GM12878 (cell line): ENCODE results near the gene ANGPTL4. TPM values are rescaled to one million over a fixed set of nuclear protein-coding genes. Genes with fewer than 3 reads are reported as not detected.

Source experiments
- ATAC-seq: fragments of 200-7000 bp; cut with Tn5 transposase; 3 replicates; pipeline ENCODE4 v1.9.1; 2020; ENCODE audit warnings: mild to moderate bottlenecking, moderate library complexity
- BruUV-seq: library from RNA; stranded (reverse); fragments of 400-500 nt; replicated peaks from 2 replicates; lab custom pipeline; 2021; lab: Mats Ljungman, UMichigan
- CTCF ChIA-PET: fragments of 300-600 bp; sonication (Branson Sonifier 250); formaldehyde crosslinking; extraction: SDS; loops from one replicate; lab custom pipeline; 2021; ENCODE audit warnings: inconsistent platforms; lab: Yijun Ruan, JAX
- POLR2A ChIA-PET: fragments of 350-600 bp; formaldehyde crosslinking; extraction: SDS; loops from one replicate; lab custom pipeline; 2021; ENCODE audit warnings: inconsistent platforms; lab: Charles Lee
- RAD21 ChIA-PET: fragments of 300-600 bp; sonication (Branson Sonifier 250); formaldehyde crosslinking; loops from one replicate; lab custom pipeline; 2023; ENCODE audit warnings: antibody characterized with exemption; ENCODE audit not compliant: unreplicated experiment; lab: Charles Lee
- SMC1A ChIA-PET: fragments of 300-600 bp; sonication (Branson Sonifier 250); formaldehyde crosslinking; loops from one replicate; lab custom pipeline; 2023; ENCODE audit not compliant: unreplicated experiment, uncharacterized antibody; lab: Charles Lee
- DNase-seq: peaks from one replicate; pipeline ENCODE4 v3.0.0-alpha.2; 2011; ENCODE audit warnings: low read depth, low spot score
- FAIRE-seq: peaks from 3 replicates; lab custom pipeline; 2011; peaks lifted over from hg19 to GRCh38; lab: Jason Lieb, UNC
- H2AFZ ChIP-seq: 2 replicates; pipeline ENCODE4 v1.6.0; 2011; ENCODE audit warnings: low read depth, low read length, control low read depth; ENCODE audit not compliant: control insufficient read depth
- H3K27ac ChIP-seq: 2 replicates; pipeline ENCODE4 v1.5.1; 2011; ENCODE audit warnings: control low read depth; ENCODE audit not compliant: control insufficient read depth, insufficient read depth
- H3K27me3 ChIP-seq, 2 experiments: replicated peaks in 1 of 2; 2 replicates each; pipeline versions ENCODE4 v1.6.0 to v1.6.1; 2011; ENCODE audit warnings: low read length in 1 of 2; ENCODE audit not compliant: control insufficient read depth in 2 of 2, insufficient read depth in 2 of 2
- H3K36me3 ChIP-seq, 2 experiments: 2 replicates each; pipeline ENCODE4 v1.5.1; 2011; ENCODE audit warnings: low read length in 1 of 2; ENCODE audit not compliant: control insufficient read depth in 2 of 2, insufficient read depth in 2 of 2
- H3K4me1 ChIP-seq: 2 replicates; pipeline ENCODE4 v1.6.1; 2011; ENCODE audit warnings: mild to moderate bottlenecking, low read length, moderate library complexity, mixed read lengths; ENCODE audit not compliant: control insufficient read depth, insufficient read depth
- H3K4me2 ChIP-seq: 2 replicates; pipeline ENCODE4 v1.6.0; 2011; ENCODE audit warnings: control low read depth; ENCODE audit not compliant: control insufficient read depth, insufficient read depth
- H3K4me3 ChIP-seq: fragments of 200-600 bp; sonication (generic); 2 replicates; pipeline ENCODE4 v1.5.1; 2016
- H3K79me2 ChIP-seq: 2 replicates; pipeline ENCODE4 v1.6.0; 2011; ENCODE audit warnings: low read length; ENCODE audit not compliant: control insufficient read depth, insufficient read depth
- H3K9ac ChIP-seq: 2 replicates; pipeline ENCODE4 v1.8.0; 2011; ENCODE audit warnings: low read length, control low read depth, mixed read lengths; ENCODE audit not compliant: control insufficient read depth, insufficient read depth
- H3K9me3 ChIP-seq: replicated peaks from 3 replicates; pipeline ENCODE4 v1.5.1; 2011; ENCODE audit warnings: mild to moderate bottlenecking, low read length; ENCODE audit not compliant: control insufficient read depth, insufficient read depth
- H4K20me1 ChIP-seq: 2 replicates; pipeline ENCODE4 v1.6.0; 2011; ENCODE audit not compliant: control insufficient read depth, insufficient read depth
- CBX5 ChIP-seq: sonication (generic); IDR thresholded peaks from 2 replicates; pipeline ENCODE4 v1.6.1; 2016; ENCODE audit warnings: low read depth, moderate library complexity, mild to moderate bottlenecking, inconsistent platforms
- CHD4 ChIP-seq: fragments of 200-600 bp; sonication (generic); IDR thresholded peaks from 2 replicates; pipeline ENCODE4 v1.6.1; 2016; ENCODE audit warnings: mild to moderate bottlenecking
- CREB1 ChIP-seq: IDR thresholded peaks from 2 replicates; pipeline ENCODE4 v1.6.1; 2012; ENCODE audit warnings: low read depth, mild to moderate bottlenecking, inconsistent platforms
- FOXK2 ChIP-seq: fragments of 450-650 bp; IDR thresholded peaks from 2 replicates; pipeline ENCODE4 v1.6.1; 2017; ENCODE audit warnings: mild to moderate bottlenecking, moderate library complexity
- HDAC6 ChIP-seq: fragments of 200-600 bp; sonication (generic); IDR thresholded peaks from one replicate; pipeline ENCODE4 v1.8.0; 2017; ENCODE audit warnings: antibody characterized with exemption; ENCODE audit not compliant: unreplicated experiment
- NR2F1 ChIP-seq: fragments of 450-650 bp; conservative IDR thresholded peaks from 2 replicates; pipeline ENCODE4 v1.6.1; 2017; ENCODE audit warnings: mild to moderate bottlenecking
- PAX8 ChIP-seq: fragments of 450-650 bp; IDR thresholded peaks from 2 replicates; pipeline ENCODE4 v1.6.1; 2017; ENCODE audit warnings: mild to moderate bottlenecking, moderate library complexity
- POLR2AphosphoS2 ChIP-seq: IDR thresholded peaks from 2 replicates; pipeline ENCODE4 v1.6.1; 2011; ENCODE audit warnings: low read depth, mild to moderate bottlenecking, low read length, improper control_type of control experiment, moderate library complexity
- RAD21 ChIP-seq: IDR thresholded peaks from 2 replicates; pipeline ENCODE4 v1.6.1; 2011; ENCODE audit warnings: mild to moderate bottlenecking, low read depth, low read length, moderate library complexity; ENCODE audit not compliant: insufficient read depth
- ZZZ3 ChIP-seq: IDR thresholded peaks from 2 replicates; pipeline ENCODE4 v1.6.1; 2011; ENCODE audit warnings: low read depth; ENCODE audit not compliant: control insufficient read depth, insufficient read length
- WGBS: methylation state at CpG from one replicate; pipeline ENCODE4 v1.1.6; 2016; ENCODE audit warnings: low lambda C conversion rate; ENCODE audit not compliant: insufficient replicate concordance, insufficient coverage; ENCODE audit errors: missing lambda C conversion rate; 5-methylcytosine and 5-hydroxymethylcytosine counted together
- in situ Hi-C: fragments of 300-500 bp; cut with MboI; formaldehyde crosslinking; loops from 9 replicates; pipeline ENCODE4 v1.14.3; 2018; ENCODE audit warnings: mixed read lengths
- intact Hi-C: fragments of 100-400 bp; cut with micrococcal nuclease; formaldehyde crosslinking; loops from one replicate; pipeline ENCODE4 v1.14.2; 2022; ENCODE audit not compliant: unreplicated experiment
- polyA plus RNA-seq, 11 experiments: library from polyadenylated mRNA; depleted of rRNA in 4 of 11; unstranded in 6 of 11; stranded (reverse) in 5 of 11; fragments of >200 nt; fragmentation: Nextera tagmentation in 4 of 11; fragmentation: Illumina TruSeq in 1 of 11; extraction: Ambion mirVana in 4 of 11; extraction: Trizol in 1 of 11; gene quantifications; 1 replicate in 1 of 11; 2 replicates in 10 of 11; pipeline versions ENCODE4 v1.2.1 to v1.2.3, GENCODE V29; 2011 to 2016; ENCODE audit warnings: inconsistent platforms in 2 of 11, missing spikeins in 2 of 11, low read depth in 1 of 11
- total RNA-seq, 4 experiments: library from RNA; depleted of rRNA in 3 of 4; stranded (reverse); fragments of >200 nt in 3 of 4; fragmentation: Illumina TruSeq in 1 of 4; extraction: Trizol in 1 of 4; gene quantifications; 2 replicates each; pipeline versions ENCODE4 v1.2.1 to v1.2.3, GENCODE V29; 2013 to 2021
- TF ChIP-seq, protein P1 (sequence below): fragments of 450-650 bp; IDR thresholded peaks from 2 replicates; pipeline ENCODE4 v1.6.1; 2017; ENCODE audit warnings: mild to moderate bottlenecking
- TF ChIP-seq, protein P2 (sequence below): IDR thresholded peaks from 2 replicates; pipeline ENCODE4 v1.6.1; 2012; ENCODE audit warnings: low read depth, low read length, improper control_type of control experiment

The ANGPTL4 gene
- total and polyA plus RNA-seq, 10 of the 15 experiments (the other 5 are each of a cell fraction or from before 2014, with no cell fraction given): 0.45 TPM; not detected in 9

DNA sequence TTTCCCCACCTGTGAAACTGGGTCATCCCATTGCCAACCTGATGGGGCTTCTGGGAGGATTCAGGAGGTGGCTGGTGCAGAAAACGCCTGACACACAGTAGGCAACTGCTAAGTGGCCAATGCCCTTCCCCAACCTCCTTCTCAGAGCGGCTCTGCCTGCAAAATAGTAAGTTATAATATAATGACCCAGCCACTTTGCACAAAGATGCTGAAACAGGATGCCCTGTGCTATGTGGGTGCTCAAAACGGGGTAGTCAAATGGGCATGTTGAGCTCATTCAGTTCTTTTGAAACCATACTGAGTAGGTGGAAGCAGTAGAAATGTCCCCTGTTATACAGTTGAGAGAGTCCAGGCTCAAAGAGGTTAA, 49.7 kb downstream of the ANGPTL4 start:
- Histone ChIP-seq H3K9me3 (no peaks in the 10 kb centered on the region), H3K9ac (peak overlapping the region; percentile 74), H4K20me1 (no peaks in the 10 kb centered on the region), H3K4me2 (peak overlapping the region; percentile 89), H2AFZ (peak overlapping the region; percentile 84), H3K79me2 (no peaks in the 10 kb centered on the region)
- in situ Hi-C loops: no loop called here
- TSS peak; percentile 71 for BruUV-seq
- FAIRE-seq (no peak), DNase-seq (no peak)
- TF ChIP-seq CREB1 (no peak), NR2F1 (no peak), POLR2AphosphoS2 (no peak), PAX8 (no peak), RAD21 (no peak), CBX5 (no peak), HDAC6 (no peak), CHD4 (no peak), FOXK2 (no peak), ZZZ3 (no peak)
- TF ChIP-seq, protein P1, sequence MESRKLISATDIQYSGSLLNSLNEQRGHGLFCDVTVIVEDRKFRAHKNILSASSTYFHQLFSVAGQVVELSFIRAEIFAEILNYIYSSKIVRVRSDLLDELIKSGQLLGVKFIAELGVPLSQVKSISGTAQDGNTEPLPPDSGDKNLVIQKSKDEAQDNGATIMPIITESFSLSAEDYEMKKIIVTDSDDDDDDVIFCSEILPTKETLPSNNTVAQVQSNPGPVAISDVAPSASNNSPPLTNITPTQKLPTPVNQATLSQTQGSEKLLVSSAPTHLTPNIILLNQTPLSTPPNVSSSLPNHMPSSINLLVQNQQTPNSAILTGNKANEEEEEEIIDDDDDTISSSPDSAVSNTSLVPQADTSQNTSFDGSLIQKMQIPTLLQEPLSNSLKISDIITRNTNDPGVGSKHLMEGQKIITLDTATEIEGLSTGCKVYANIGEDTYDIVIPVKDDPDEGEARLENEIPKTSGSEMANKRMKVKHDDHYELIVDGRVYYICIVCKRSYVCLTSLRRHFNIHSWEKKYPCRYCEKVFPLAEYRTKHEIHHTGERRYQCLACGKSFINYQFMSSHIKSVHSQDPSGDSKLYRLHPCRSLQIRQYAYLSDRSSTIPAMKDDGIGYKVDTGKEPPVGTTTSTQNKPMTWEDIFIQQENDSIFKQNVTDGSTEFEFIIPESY: no peak
- TF ChIP-seq, protein P2, sequence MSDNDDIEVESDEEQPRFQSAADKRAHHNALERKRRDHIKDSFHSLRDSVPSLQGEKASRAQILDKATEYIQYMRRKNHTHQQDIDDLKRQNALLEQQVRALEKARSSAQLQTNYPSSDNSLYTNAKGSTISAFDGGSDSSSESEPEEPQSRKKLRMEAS: no peak
- TF ChIP-seq, all 136 proteins: peak for 0
- no peaks in the 10 kb centered on the region for H3K27me3 ChIP-seq
- intact Hi-C loops: loop anchor here (2.0 to 5.0 kb wide), 2 partner anchors 93 to 164 kb away; partner anchors contain the start of gene MYO1F
- ATAC-seq: no peak
- ChIA-PET CTCF (interaction anchor here (0.6 to 5.8 kb wide), 21 partner anchors 10 to 166 kb away, joined by 3 to 73 read pairs (median 4); partner anchors contain the start of genes HNRNPM, MYO1F, RAB11B and ZNF414), SMC1A (interaction anchor here (0.8 to 1.4 kb wide), 6 partner anchors 20 to 164 kb away, joined by 3 to 5 read pairs (median 3); partner anchors contain the start of genes MYO1F and RAB11B), RAD21 (interaction anchor here (0.6 to 2.8 kb wide), 19 partner anchors 14 to 469 kb away, joined by 3 to 23 read pairs (median 5); partner anchors contain the start of genes HNRNPM, MYO1F, RAB11B and ZNF414), POLR2A (interaction anchor here (0.8 to 4.8 kb wide), 6 partner anchors 24 to 201 kb away, joined by 3 to 14 read pairs (median 4); partner anchors contain the start of genes HNRNPM and RAB11B)
- H3K27ac ChIP-seq: no peak overlapping the region; the same call in 1 of the 2 replicates
- no peaks in the 10 kb centered on the region for H3K36me3 ChIP-seq
- H3K4me3 ChIP-seq: peak overlapping the region; percentile 77
- 17% methylated on average over 3 of the region's 3 CpGs for WGBS
- H3K4me1 ChIP-seq: peaks cover 4% of the 10 kb centered on the region; the same call in 1 of the 2 replicates
